Stimulated activated CD4-positive, alpha-beta T cell treated with anti-CD3 and anti-CD28 coated beads, Interleukin-1b, Interleukin-23, amount 100 ng/mL, for 4 hours (primary cell): ENCODE results near the gene AQP3.
"Not testable (repeated sequence)": the region's sequence is repeated elsewhere in the genome, so short reads cannot be mapped to it uniquely, and the experiment has no call there.

Experiments used
- DNase-seq, 2 donors: peaks; one replicate each; pipeline ENCODE4 v3.0.0-alpha.2; 2020; ENCODE audit warnings: low read depth in 2 of 2

AQP3 gene

DNA sequence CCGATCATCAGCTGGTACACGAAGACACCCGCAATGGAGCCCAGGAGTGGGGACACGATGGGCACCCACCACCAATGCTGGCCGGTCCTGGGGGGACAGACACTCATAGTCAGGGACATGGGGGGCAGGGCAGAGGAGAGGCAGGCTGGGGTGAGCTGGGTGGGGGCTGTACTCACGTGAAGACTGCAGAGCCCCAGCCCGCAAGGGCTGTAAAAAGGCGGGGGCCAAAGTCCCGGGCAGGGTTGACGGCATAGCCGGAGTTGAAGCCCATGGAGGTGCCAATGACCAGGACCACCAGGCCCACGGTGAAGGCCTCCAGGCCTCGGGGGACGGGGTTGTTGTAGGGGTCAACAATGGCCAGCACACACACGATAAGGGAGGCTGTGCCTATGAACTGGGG lies 5.3 kb downstream of the AQP3 start:
- DNase-seq, result no peak

DNA sequence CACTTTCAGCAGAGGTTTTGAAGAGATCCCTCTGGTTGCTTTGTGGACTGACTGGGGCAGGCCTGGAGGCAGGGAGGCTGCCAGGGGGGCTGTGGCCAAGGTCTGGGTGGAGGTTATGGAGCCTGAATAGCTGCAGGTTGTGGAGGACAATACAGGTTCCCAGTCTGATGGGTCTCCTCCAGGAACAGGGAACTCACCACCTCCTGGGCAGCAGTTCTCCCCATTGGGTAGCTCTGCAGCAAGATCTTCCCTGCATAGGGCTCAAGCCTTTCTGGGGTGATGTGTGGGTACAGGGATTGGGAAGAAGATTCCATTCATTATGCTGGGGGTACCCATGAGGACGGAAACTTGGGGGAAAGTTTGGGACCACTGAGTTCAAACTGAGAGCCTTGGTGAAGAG lies 6.8 kb downstream of the AQP3 start:
- DNase-seq, result no peak

GRCh38 chr9:33440204-33440603 lies 7.2 kb downstream of the AQP3 start:
- DNase-seq, result no peak

- DNase-seq, result no peak
Measured at GRCh38 chr9:33439731-33440130, 7.7 kb downstream of the AQP3 start.

DNA sequence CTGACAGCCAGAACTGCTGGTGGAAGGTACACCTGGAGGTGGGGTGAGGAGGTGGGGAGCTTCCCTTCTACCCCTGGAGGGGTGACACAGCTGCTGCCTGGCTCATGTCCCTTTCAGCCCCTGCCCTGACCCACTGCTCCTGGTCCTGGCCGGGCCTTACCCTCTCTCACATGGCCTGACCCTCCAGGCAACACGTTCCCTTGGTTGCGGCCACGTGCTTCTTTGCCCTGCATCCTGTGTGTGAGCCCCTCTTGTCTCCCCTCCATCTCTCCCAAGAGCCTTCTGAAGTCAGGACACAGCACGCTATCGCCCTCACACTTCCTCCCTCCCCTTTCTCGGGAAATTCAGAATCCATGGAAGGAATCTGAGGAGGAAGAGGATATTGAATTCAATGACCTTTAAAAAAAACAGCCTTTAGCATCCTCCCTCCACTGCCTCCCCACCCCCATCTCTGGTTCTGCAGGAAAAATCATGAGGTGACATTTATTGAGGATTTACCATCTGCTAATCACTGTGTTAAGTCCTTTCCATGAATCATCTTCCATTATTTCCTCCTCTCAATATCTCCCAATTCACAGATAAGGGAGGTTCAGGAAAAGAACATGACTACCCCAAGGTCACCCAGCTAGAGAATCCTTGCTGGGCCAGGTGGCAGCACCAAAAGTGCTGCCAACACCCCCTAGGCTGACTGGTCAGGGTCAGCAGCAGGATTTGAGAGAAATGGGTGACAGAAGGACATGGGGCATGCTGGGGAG lies 8.3 kb downstream of the AQP3 start:
- DNase-seq, result no peak

- no peak for DNase-seq
Measured at GRCh38 chr9:33437898-33438297, 9.5 kb downstream of the AQP3 start.

DNA sequence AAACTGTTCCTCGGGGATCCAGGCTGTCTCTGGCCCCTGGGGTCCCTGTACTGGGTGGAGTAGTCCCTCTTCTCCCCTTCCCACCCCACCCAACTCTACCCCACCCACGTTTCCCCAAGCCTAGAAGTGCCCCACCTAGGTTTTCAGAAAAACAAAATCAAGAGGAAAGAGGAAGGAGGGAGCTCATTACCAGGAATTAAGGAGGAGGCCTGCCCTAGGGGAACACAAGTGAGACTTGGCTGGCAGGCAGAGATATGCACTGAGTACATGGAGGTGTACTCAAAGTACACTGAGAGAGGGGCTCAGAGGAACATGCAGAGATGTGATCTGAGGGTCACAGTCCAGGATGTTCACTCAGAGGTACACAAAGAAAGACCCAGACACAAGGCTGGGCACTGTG lies 10.2 kb downstream of the AQP3 start:
- no peak for DNase-seq

- no peak for DNase-seq
Measured at GRCh38 chr9:33436445-33436844, 10.9 kb downstream of the AQP3 start.

DNA sequence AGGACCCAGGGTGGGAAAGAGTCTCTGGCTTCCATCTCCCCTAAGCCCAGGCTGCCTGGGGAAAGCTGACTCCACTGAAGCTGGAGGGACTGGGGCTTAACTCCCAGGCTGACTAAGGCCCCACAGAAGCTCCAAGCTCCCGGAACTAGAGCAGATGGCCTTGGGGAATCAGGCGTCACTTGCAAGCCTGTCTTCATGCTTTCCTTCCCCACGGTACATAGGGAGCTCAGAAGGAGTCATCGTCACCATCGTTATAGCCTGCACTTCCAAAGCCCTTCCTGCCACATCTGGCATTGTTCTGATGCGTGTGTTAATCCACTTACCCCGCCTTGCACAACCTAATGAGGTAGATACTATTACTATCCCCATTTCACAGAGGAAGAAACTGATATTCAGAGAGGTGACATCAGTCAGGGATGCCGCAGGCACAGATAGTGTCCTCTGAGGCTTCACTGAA lies 11.5 kb downstream of the AQP3 start:
- no peak for DNase-seq

GRCh38 chr9:33434317-33435105 lies 12.9 kb downstream of the AQP3 start:
- DNase-seq, result no peak

DNA sequence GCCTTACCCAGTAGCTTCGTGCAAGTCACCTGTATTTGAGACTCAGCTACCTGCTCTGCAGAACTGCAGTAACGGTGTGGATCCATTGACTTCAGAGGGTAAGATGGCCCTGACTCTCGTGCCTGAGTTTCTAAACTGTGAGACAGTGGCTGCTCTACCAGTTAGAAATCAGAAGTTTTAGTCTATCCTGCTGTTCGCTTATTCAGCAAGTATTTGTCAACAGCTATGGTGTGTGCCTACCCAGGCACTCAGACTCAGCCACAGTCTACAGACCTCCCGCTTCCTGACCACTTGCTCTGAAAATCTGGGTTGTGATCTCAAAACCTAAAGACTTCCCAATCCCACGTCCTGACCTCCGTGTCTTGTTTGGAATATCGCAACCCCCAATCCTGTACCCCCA lies 13.5 kb downstream of the AQP3 start:
- DNase-seq, result no peak

- DNase-seq, result no peak
Measured at GRCh38 chr9:33431420-33431819, 16.0 kb downstream of the AQP3 start.

DNA sequence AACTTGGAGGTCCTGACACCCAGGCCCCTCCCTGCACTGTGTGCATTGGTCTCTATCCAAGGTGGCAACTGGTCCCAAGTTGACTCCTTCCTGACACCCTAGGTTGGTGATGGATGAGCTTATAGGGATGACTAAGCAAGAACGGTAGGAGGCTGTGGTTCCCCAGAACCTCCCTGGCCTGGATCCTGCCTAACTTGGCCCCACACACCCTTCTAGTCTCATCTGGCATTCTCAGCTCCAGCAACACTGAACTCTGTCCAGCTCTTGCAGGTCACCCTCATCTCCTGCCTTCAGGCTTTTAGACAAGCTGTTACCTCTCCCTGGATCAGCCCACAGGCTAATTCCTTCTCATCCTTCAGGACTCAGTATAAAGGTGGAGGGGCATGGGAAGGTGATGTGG lies 16.5 kb downstream of the AQP3 start:
- no peak for DNase-seq

- no peak for DNase-seq
Measured at GRCh38 chr9:33429256-33429985, 18.0 kb downstream of the AQP3 start.

DNA sequence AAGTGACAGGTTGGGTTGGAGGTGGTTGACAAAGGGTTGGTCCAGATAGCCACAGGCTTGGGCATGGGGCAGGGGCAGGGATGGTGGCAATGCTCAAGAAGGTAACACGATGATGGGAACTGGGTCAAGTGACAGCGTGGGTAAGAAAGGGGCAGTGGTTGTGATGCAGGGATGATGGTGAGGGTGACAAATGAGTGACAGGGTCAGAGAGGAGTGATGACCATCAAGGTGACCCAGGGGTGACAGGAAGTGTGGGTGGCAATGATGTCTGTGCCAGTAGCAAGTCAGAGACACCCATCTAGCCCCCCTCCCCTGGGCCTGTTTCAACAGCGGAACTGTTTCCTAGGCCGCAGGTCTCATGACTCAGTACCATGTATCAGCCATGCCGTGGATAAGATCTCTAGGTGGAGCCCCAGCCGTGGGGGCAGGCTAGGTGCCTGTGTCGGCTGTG lies 20.5 kb downstream of the AQP3 start:
- no peak for DNase-seq

DNA sequence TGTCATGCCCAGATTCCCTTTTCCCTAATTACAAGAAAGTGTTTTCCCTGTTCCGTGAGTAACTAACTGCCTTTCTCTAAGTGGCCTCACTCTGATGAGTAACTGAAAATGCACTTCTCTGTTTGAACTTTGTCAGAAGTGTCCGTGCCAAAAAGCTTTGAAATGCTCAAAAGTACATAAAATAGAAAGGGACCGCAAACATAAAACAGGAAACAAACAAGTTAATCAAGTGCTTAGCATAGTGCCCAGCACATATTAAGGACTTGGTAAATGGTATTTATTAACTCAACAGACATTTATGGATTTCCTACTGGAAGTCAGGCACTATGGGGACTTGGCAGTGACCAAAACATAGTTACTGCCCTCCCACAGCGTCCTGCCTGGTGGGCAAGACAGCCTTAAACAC lies 22.3 kb downstream of the AQP3 start:
- no peak for DNase-seq

DNA sequence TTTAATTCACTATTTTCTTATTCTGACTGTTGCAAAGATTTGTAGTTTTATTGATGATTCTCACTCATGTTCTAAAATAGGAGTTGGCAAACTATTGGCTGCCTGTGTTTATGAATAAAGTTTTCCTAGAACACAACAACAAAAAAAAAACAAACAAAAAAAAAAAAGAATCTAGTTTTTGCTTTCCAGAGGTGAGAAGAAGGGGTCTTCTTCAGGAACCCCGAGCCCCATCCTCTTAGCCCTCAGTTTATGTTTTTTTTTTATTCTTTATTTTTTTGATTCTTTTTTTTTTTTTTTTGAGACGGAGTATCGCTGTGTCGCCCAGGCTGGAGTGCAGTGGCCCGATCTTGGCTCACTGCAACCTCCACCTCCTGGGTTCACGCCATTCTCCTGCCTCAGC lies 22.9 kb downstream of the AQP3 start:
- not testable (repeated sequence) for DNase-seq

DNA sequence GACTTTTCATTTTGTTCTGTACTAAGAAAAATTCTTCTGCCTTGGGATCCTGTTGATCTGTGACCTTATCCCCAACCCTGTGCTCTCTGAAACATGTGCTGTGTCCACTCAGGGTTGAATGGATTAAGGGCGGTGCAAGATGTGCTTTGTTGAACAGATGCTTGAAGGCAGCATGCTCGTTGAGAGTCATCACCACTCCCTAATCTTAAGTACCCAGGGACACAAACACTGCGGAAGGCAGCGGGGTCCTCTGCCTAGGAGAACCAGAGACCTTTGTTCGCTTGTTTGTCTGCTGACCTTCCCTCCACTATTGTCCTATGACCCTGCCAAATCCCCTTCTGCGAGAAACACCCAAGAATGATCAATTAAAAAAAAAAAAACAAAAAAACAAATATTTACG lies 23.4 kb downstream of the AQP3 start:
- not testable (repeated sequence) for DNase-seq

GRCh38 chr9:33419708-33420303 lies 27.6 kb downstream of the AQP3 start:
- DNase-seq, result no peak

DNA sequence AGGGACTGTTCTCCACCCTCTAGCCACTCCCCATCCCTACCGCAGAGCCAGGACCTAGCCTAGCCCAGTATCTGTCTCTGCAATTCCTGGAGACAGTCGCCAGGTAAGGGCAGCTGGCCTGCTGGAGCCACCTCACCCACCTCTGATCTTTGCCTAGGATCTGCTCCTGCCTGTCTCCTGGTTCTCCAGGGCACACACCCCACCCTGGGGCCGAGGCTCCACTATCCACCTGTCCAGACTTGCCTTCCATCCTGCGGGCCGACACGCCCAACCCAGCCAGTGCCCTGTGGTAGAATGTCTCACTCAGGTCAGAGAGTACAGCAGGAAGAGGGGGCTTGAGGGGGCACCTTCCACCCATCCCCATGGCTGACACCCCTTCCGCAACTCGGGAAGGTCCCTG lies 29.3 kb downstream of the AQP3 start:
- DNase-seq, result no peak

GRCh38 chr9:33416996-33417395 lies 30.4 kb downstream of the AQP3 start:
- DNase-seq, result no peak

DNA sequence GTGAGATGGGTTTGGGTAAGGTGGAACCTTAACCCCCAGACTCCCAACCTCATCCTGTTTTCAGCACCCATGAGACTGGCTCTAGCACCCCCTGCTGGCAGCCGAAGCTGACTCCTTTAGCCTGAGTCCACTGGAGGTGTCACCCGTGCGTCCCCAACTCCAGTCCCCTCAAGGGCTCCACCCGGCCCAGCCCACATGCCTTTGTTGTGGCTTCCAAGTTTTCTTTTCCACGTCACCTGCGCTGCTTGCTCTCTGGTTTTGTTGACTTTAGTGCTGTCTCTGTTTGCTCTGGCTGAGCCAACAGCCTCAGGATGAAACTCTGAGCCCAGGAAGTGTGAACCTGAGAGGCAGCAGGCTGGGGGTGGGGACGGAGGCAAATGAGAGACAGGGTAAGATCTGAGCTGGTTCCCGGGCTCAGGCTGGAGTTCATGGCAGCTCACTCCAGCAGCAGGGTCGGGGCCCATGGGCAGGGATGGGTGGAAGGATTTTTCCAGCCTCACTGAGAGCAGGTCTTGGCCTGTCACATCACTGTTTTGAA lies 31.8 kb downstream of the AQP3 start:
- peak; percentile 71 to 80 for DNase-seq
